ENCODE results near the gene EPHA1. TPM values are rescaled to one million over a fixed set of nuclear protein-coding genes. Genes with fewer than 3 reads are reported as not detected.

The EPHA1 gene
- total RNA-seq (ENCODE audit: low replicate concordance) = not detected in 2 replicates

- H3K4me3 ChIP-seq (ENCODE audit: low read depth, low read length) = no peak within 1 kb of the TSS
- DNase-seq (ENCODE audit: low read depth) = no peak
- peak; percentile 36 for TF ChIP-seq CTCF (IDR thresholded peaks at IDR 0.05; ENCODE audit: insufficient read depth, low read length)
Measured at GRCh38 chr7:143408686-143409561, at the start of gene EPHA1. EPHA1 (minus strand) TSS chr7:143408856; CDS start chr7:143408805, 51 bp downstream.

GRCh38 chr7:143458263-143458662, 49.6 kb upstream of the EPHA1 start:
- peak; percentile 65 for DNase-seq (ENCODE audit: low read depth)
- no peak overlapping the region for H3K4me3 ChIP-seq (ENCODE audit: low read depth, low read length)
- no peak for TF ChIP-seq CTCF (IDR thresholded peaks at IDR 0.05; ENCODE audit: insufficient read depth, low read length)

GRCh38 chr7:143456992-143457793, 48.5 kb upstream of the EPHA1 start:
- TF ChIP-seq CTCF (IDR thresholded peaks at IDR 0.05; ENCODE audit: insufficient read depth, low read length) = no peak
- no peak overlapping the region for H3K4me3 ChIP-seq (ENCODE audit: low read depth, low read length)
- peak; percentile 38 for DNase-seq (ENCODE audit: low read depth)

- no peak for DNase-seq (ENCODE audit: low read depth)
- TF ChIP-seq CTCF (IDR thresholded peaks at IDR 0.05; ENCODE audit: insufficient read depth, low read length) = no peak
- H3K4me3 ChIP-seq (ENCODE audit: low read depth, low read length) = no peak overlapping the region
Measured at GRCh38 chr7:143455942-143456341, 47.3 kb upstream of the EPHA1 start.

- no peak for DNase-seq (ENCODE audit: low read depth)
- no peak overlapping the region for H3K4me3 ChIP-seq (ENCODE audit: low read depth, low read length)
- no peak for TF ChIP-seq CTCF (IDR thresholded peaks at IDR 0.05; ENCODE audit: insufficient read depth, low read length)
Measured at GRCh38 chr7:143455491-143455890, 46.8 kb upstream of the EPHA1 start.

DNA sequence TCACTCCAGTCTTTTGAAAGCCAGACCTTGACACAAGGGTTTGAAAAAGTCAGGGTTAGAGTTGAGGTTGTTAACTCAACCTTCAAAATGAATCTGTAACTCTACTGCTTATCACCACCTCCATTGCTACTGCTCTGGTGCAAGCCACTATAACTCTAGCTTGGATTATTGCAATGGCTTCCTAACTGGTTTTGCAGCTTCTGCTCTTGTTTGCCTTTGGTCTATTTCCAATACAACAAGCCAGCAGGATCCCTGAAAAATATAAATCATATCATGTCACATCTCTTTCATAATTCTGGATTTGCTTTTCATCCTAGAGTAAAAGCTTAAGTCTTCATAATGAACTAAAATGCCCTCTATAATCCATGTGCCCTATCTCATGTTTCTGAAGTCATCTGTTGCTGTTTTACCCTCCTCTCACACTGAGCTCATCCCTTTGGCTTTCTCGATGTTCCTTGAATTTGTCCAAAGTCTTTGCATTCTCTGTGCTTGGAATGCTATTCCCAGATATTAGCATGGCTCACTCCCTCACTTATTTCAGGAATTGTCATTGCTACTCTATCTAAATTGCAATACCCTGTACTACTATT, 45.5 kb upstream of the EPHA1 start:
- no peak overlapping the region for H3K4me3 ChIP-seq (ENCODE audit: low read depth, low read length)
- peak; percentile 22 for DNase-seq (ENCODE audit: low read depth)

More for the DNA sequence above, 45.5 kb upstream of the EPHA1 start:
- no peak for TF ChIP-seq CTCF (IDR thresholded peaks at IDR 0.05; ENCODE audit: insufficient read depth, low read length)
